HEK293 (cell line): ENCODE data around the gene DUSP15.
A peak's percentile ranks its signal among the peaks of the same experiment; 100 is the strongest.

Source experiments
- CTCF ChIA-PET: fragments of 350-600 bp; formaldehyde crosslinking; extraction: SDS; loops from one replicate; lab custom pipeline; 2021; ENCODE audit warnings: antibody characterized with exemption; lab: Yijun Ruan, JAX
- POLR2A ChIA-PET: fragments of 300-600 bp; formaldehyde crosslinking; extraction: SDS; loops from one replicate; lab custom pipeline; 2020; ENCODE audit warnings: antibody characterized with exemption, inconsistent platforms; lab: Yijun Ruan, JAX
- H3K27ac ChIP-seq: fragments of 200-500 bp; sonication (Bioruptor generic); 2 replicates; pipeline ENCODE4 v1.5.1; 2014; ENCODE audit warnings: low read depth, low read length, control low read depth, inconsistent platforms; ENCODE audit errors: extremely low read depth
- H3K36me3 ChIP-seq, 2 experiments: fragments of 200-500 bp in 1 of 2; sonication (Bioruptor generic) in 1 of 2; 1 replicate in 1 of 2; 2 replicates in 1 of 2; pipeline ENCODE4 v1.5.1; 2014 to 2017; ENCODE audit warnings: inconsistent platforms in 2 of 2, low read length in 2 of 2; ENCODE audit not compliant: control insufficient read depth in 2 of 2, insufficient read depth in 1 of 2
- H3K4me1 ChIP-seq: fragments of 200-500 bp; sonication (Bioruptor generic); 2 replicates; pipeline ENCODE4 v1.5.1; 2014; ENCODE audit warnings: mild to moderate bottlenecking, low read length, inconsistent platforms; ENCODE audit not compliant: control insufficient read depth, insufficient read depth
- H3K4me3 ChIP-seq: 2 replicates; pipeline ENCODE4 v1.5.1; 2011; ENCODE audit warnings: low read depth, mild to moderate bottlenecking, control low read depth, low read length, moderate library complexity
- H3K9me3 ChIP-seq: fragments of 200-500 bp; sonication (Bioruptor generic); 2 replicates; pipeline ENCODE4 v1.5.1; 2014; ENCODE audit warnings: low read depth, low read length, inconsistent platforms; ENCODE audit not compliant: control insufficient read depth, insufficient read depth
- HOXA7 ChIP-seq: sonication (generic); formaldehyde crosslinking; IDR thresholded peaks from 2 replicates; pipeline ENCODE4 v1.8.1; 2022; ENCODE audit warnings: missing genetic modification reagents, borderline replicate concordance
- HOXC10 ChIP-seq: sonication (generic); formaldehyde crosslinking; IDR thresholded peaks from 2 replicates; pipeline ENCODE4 v1.8.1; 2023; ENCODE audit warnings: mild to moderate bottlenecking, missing genetic modification reagents
- KLF8 ChIP-seq: fragments of 450-650 bp; formaldehyde crosslinking; IDR thresholded peaks from 2 replicates; pipeline ENCODE4 v1.5.1; 2016; ENCODE audit warnings: missing biosample characterization, missing genetic modification characterization
- MYNN ChIP-seq: fragments of 450-650 bp; formaldehyde crosslinking; IDR thresholded peaks from 2 replicates; pipeline ENCODE4 v1.5.1; 2016; ENCODE audit warnings: missing biosample characterization, missing genetic modification characterization, borderline replicate concordance
- OSR2 ChIP-seq: fragments of 450-650 bp; formaldehyde crosslinking; IDR thresholded peaks from 2 replicates; pipeline ENCODE4 v1.5.1; 2016; ENCODE audit warnings: missing biosample characterization, missing genetic modification characterization
- SALL2 ChIP-seq: fragments of 450-650 bp; formaldehyde crosslinking; IDR thresholded peaks from 2 replicates; pipeline ENCODE4 v1.5.0; 2017; ENCODE audit warnings: missing biosample characterization, mild to moderate bottlenecking, missing genetic modification characterization, borderline replicate concordance
- SETDB1 ChIP-seq: IDR thresholded peaks from one replicate; pipeline ENCODE4 v1.6.1; 2017; ENCODE audit warnings: mild to moderate bottlenecking, low read length, moderate library complexity, mixed read lengths; ENCODE audit not compliant: insufficient read length
- SP7 ChIP-seq: fragments of 450-650 bp; formaldehyde crosslinking; IDR thresholded peaks from 2 replicates; pipeline ENCODE4 v1.5.1; 2016; ENCODE audit warnings: missing biosample characterization, missing genetic modification characterization
- WT1 ChIP-seq: fragments of 450-650 bp; formaldehyde crosslinking; IDR thresholded peaks from 2 replicates; pipeline ENCODE4 v1.5.1; 2016; ENCODE audit warnings: missing biosample characterization, missing genetic modification characterization
- YY1 ChIP-seq: fragments of 450-650 bp; formaldehyde crosslinking; IDR thresholded peaks from 2 replicates; pipeline ENCODE4 v1.5.1; 2018; ENCODE audit warnings: missing biosample characterization, missing genetic modification characterization
- ZBTB1 ChIP-seq: fragments of 450-650 bp; formaldehyde crosslinking; IDR thresholded peaks from 2 replicates; pipeline ENCODE4 v1.5.1; 2016; ENCODE audit warnings: missing biosample characterization, missing genetic modification characterization
- ZBTB17 ChIP-seq: fragments of 450-650 bp; formaldehyde crosslinking; IDR thresholded peaks from 2 replicates; pipeline ENCODE4 v1.5.1; 2016; ENCODE audit warnings: missing biosample characterization, missing genetic modification characterization
- ZBTB21 ChIP-seq: fragments of 450-650 bp; formaldehyde crosslinking; IDR thresholded peaks from 2 replicates; pipeline ENCODE4 v1.5.1; 2017; ENCODE audit warnings: missing biosample characterization, missing genetic modification characterization
- ZBTB7A ChIP-seq: fragments of 450-650 bp; formaldehyde crosslinking; IDR thresholded peaks from 2 replicates; pipeline ENCODE4 v1.5.1; 2016; ENCODE audit warnings: low read depth, missing biosample characterization, missing genetic modification characterization
- ZFHX2 ChIP-seq: fragments of 450-650 bp; formaldehyde crosslinking; conservative IDR thresholded peaks from 2 replicates; pipeline ENCODE4 v1.5.1; 2016; ENCODE audit warnings: missing biosample characterization, missing genetic modification characterization
- ZFP3 ChIP-seq: fragments of 450-650 bp; formaldehyde crosslinking; IDR thresholded peaks from 2 replicates; pipeline ENCODE4 v1.5.1; 2016; ENCODE audit warnings: low read depth, missing biosample characterization, missing genetic modification characterization
- ZFP69B ChIP-seq: fragments of 450-650 bp; formaldehyde crosslinking; IDR thresholded peaks from 2 replicates; pipeline ENCODE4 v1.5.1; 2016; ENCODE audit warnings: missing biosample characterization, missing genetic modification characterization
- ZIC2 ChIP-seq: fragments of 450-650 bp; formaldehyde crosslinking; IDR thresholded peaks from 2 replicates; pipeline ENCODE4 v1.5.1; 2016; ENCODE audit warnings: missing biosample characterization, missing genetic modification characterization
- ZNF112 ChIP-seq: fragments of 450-650 bp; formaldehyde crosslinking; IDR thresholded peaks from 2 replicates; pipeline ENCODE4 v1.5.0; 2017; ENCODE audit warnings: missing biosample characterization, missing genetic modification characterization
- ZNF121 ChIP-seq: fragments of 450-650 bp; formaldehyde crosslinking; IDR thresholded peaks from 2 replicates; pipeline ENCODE4 v1.5.1; 2016; ENCODE audit warnings: missing biosample characterization, missing genetic modification characterization
- ZNF133 ChIP-seq: fragments of 450-650 bp; formaldehyde crosslinking; IDR thresholded peaks from 2 replicates; pipeline ENCODE4 v1.5.1; 2016; ENCODE audit warnings: missing biosample characterization, missing genetic modification characterization
- ZNF174 ChIP-seq: fragments of 450-650 bp; formaldehyde crosslinking; IDR thresholded peaks from 2 replicates; pipeline ENCODE4 v1.5.0; 2017; ENCODE audit warnings: missing biosample characterization, mild to moderate bottlenecking, missing genetic modification characterization
- ZNF214 ChIP-seq: fragments of 450-650 bp; formaldehyde crosslinking; IDR thresholded peaks from 2 replicates; pipeline ENCODE4 v1.5.1; 2017; ENCODE audit warnings: missing biosample characterization, mild to moderate bottlenecking, missing genetic modification characterization, borderline replicate concordance
- ZNF292 ChIP-seq: fragments of 450-650 bp; formaldehyde crosslinking; IDR thresholded peaks from 2 replicates; pipeline ENCODE4 v1.5.1; 2016; ENCODE audit warnings: low read depth, missing biosample characterization, missing genetic modification characterization, borderline replicate concordance
- ZNF600 ChIP-seq: fragments of 450-650 bp; formaldehyde crosslinking; IDR thresholded peaks from 2 replicates; pipeline ENCODE4 v1.5.1; 2016; ENCODE audit warnings: missing biosample characterization, missing genetic modification characterization
- ZNF629 ChIP-seq: fragments of 450-650 bp; formaldehyde crosslinking; IDR thresholded peaks from 2 replicates; pipeline ENCODE4 v1.5.1; 2017; ENCODE audit warnings: missing biosample characterization, missing genetic modification characterization
- ZNF654 ChIP-seq: fragments of 450-650 bp; formaldehyde crosslinking; IDR thresholded peaks from 2 replicates; pipeline ENCODE4 v1.5.1; 2016; ENCODE audit warnings: low read depth, missing biosample characterization, missing genetic modification characterization
- ZNF664 ChIP-seq: fragments of 450-650 bp; formaldehyde crosslinking; IDR thresholded peaks from 2 replicates; pipeline ENCODE4 v1.5.1; 2016; ENCODE audit warnings: missing biosample characterization, missing genetic modification characterization
- ZNF670 ChIP-seq: fragments of 450-650 bp; formaldehyde crosslinking; IDR thresholded peaks from 2 replicates; pipeline ENCODE4 v1.5.1; 2016; ENCODE audit warnings: missing biosample characterization, missing genetic modification characterization, low read depth
- ZNF777 ChIP-seq: fragments of 450-650 bp; formaldehyde crosslinking; IDR thresholded peaks from 2 replicates; pipeline ENCODE4 v1.5.1; 2017; ENCODE audit warnings: missing biosample characterization, missing genetic modification characterization, borderline replicate concordance
- ZSCAN18 ChIP-seq: fragments of 450-650 bp; formaldehyde crosslinking; IDR thresholded peaks from 2 replicates; pipeline ENCODE4 v1.5.1; 2016; ENCODE audit warnings: missing biosample characterization, missing genetic modification characterization
- TF ChIP-seq, protein P1 (sequence below): fragments of 450-650 bp; formaldehyde crosslinking; optimal IDR thresholded peaks from 2 replicates; pipeline ENCODE3; 2016; ENCODE audit warnings: missing biosample characterization, mild to moderate bottlenecking, missing genetic modification characterization

The DUSP15 gene

DNA sequence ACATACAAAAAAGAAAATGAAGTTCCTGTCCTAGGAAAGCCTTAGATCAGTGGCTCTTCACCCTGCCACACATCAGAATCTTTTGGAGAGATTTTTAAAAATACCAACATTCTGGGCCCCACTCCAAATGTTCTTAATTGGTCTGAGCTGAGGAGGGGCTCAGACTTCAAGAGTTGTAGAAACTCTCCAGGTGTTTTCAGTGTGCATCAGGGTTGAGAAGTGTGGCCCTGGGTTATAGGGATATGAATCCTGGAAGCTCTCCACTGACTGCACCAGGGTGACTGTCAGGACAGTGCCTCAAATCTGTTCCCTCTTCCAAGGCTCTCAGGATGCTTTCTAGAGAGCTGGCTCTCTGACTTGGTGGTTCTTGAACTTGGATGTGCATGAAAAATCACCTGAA lies 56.7 kb downstream of the DUSP15 start:
- Histone ChIP-seq H3K36me3 (peaks cover 0 to 10% of the 10 kb centered on the region in 2 experiments; a peak in 1 of 3 replicates), H3K27ac (no peak overlapping the region), H3K4me3 (no peak overlapping the region), H3K4me1 (no peaks in the 10 kb centered on the region), H3K9me3 (no peaks in the 10 kb centered on the region)
- ChIA-PET CTCF (interaction anchor here (0.6 to 3.7 kb wide), 3 partner anchors 9 to 279 kb away, joined by 3 to 15 read pairs (median 4); no protein-coding TSS in a partner anchor), POLR2A (interaction anchor here (0.6 kb wide), 1 partner anchor 483 kb away, joined by 5 read pairs; no protein-coding TSS in a partner anchor)
- TF ChIP-seq ZNF112 (tag by site-specific recombination) (no peak), ZNF121 (tag by site-specific recombination) (no peak), HOXC10 (no peak), ZNF664 (tag by site-specific recombination) (no peak), MYNN (tag by site-specific recombination) (no peak), ZBTB1 (no peak), ZBTB21 (tag by site-specific recombination) (no peak), ZNF654 (tag by site-specific recombination) (no peak), ZBTB17 (tag by site-specific recombination) (no peak), SETDB1 (no peak), SALL2 (tag by site-specific recombination) (no peak), YY1 (no peak), ZSCAN18 (tag by site-specific recombination) (no peak)

DNA sequence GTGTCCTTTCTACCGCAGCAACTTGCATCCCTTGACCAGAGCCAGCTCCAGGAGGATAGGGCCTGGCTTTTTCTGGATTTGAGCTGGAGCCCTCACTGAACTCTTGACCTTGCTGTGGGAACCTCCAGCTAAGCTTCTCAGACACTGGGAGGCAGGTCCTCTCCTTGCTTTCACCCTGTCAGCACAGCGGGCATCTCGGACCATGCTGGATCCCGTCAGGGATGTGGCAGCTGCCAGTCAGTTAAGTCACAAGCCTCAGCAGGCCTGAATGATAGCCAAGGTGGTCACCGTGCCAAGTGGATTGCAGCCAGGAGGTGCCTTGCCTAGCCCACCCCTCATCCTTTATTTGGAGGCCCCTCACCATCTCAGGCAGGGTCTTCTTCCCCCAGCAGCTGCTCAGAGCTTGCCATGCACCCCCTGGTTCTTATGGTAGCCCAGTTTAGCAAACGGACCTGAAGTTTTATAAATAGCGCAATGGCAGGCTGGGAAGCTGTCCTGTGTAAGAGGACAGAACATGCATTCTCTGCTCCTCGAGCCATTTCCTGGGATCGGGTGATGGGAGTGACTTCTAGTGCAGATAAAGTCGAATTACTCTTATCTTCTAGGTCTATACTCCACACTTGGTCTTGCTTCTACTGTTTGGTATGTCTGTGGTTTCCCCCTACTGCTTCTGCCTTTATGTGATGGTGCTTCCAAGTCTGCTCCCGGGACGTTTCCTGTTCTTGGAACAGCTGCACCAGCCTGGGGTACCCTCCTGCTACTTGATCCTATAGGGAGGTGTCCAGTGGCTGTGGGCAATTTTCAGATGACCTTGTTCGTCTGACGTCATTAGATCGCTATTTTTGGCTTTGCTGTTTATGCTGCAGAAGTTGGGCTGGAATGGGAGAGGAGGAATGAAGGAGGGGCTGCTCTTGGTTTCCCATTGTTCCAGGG lies 58.3 kb downstream of the DUSP15 start:
- Histone ChIP-seq H3K36me3 (peaks cover 0 to 15% of the 10 kb centered on the region in 2 experiments; a peak in 1 of 3 replicates), H3K4me1 (no peaks in the 10 kb centered on the region), H3K9me3 (no peaks in the 10 kb centered on the region), H3K27ac (no peak overlapping the region), H3K4me3 (no peak overlapping the region)
- ChIA-PET POLR2A (interaction anchor here (1.1 kb wide), 1 partner anchor 140 kb away, joined by 3 read pairs; the partner anchor contains the start of gene PDRG1), CTCF (interaction anchor here (0.6 to 3.7 kb wide), 3 partner anchors 11 to 463 kb away, joined by 3 to 15 read pairs (median 4); no protein-coding TSS in a partner anchor)
- TF ChIP-seq ZIC2 (tag by site-specific recombination) (peak; percentile 72), ZNF214 (tag by site-specific recombination) (no peak), OSR2 (tag by site-specific recombination) (peak; percentile 37), ZFHX2 (tag by site-specific recombination) (no peak), WT1 (tag by site-specific recombination) (peak; percentile 72), ZNF777 (tag by site-specific recombination) (no peak), KLF8 (tag by site-specific recombination) (no peak), ZFP69B (tag by site-specific recombination) (no peak), ZNF654 (tag by site-specific recombination) (no peak), ZNF670 (no peak), ZNF133 (tag by site-specific recombination) (no peak), ZNF600 (tag by site-specific recombination) (peak; percentile 70), ZNF174 (tag by site-specific recombination) (no peak), ZBTB7A (tag by site-specific recombination) (no peak), ZNF292 (tag by site-specific recombination) (no peak), ZFP3 (no peak), ZSCAN18 (tag by site-specific recombination) (no peak), ZNF629 (tag by site-specific recombination) (peak; percentile 68), SP7 (tag by site-specific recombination) (no peak), SETDB1 (no peak), HOXA7 (CRISPR knock-in tag) (no peak)
- TF ChIP-seq, protein P1, sequence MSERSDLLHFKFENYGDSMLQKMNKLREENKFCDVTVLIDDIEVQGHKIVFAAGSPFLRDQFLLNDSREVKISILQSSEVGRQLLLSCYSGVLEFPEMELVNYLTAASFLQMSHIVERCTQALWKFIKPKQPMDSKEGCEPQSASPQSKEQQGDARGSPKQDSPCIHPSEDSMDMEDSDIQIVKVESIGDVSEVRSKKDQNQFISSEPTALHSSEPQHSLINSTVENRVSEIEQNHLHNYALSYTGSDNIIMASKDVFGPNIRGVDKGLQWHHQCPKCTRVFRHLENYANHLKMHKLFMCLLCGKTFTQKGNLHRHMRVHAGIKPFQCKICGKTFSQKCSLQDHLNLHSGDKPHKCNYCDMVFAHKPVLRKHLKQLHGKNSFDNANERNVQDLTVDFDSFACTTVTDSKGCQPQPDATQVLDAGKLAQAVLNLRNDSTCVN (tag by site-specific recombination), result no peak
